ENCODE data around the gene CNOT6.

The CNOT6 gene

DNA sequence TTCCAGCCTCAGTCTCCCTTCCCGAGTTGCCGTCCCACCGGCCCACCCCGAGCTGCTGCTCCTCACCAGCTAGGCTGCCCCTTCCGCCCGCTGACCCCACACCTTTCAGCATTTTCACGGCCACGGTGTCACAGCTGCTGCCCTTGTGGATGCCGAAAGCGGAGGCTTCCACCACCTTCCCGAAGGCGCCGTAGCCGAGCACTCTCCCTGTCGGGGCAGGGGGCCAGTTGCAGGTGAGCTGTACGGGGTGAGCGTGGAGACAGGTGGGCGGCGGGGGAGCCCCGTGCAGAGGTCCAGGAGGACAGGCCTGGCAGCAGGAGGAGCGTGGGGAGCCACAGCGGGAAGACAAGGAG lies 125.4 kb downstream of the CNOT6 start:
- no peak for DNase-seq (ENCODE audit: low read depth, low spot score)

DNA sequence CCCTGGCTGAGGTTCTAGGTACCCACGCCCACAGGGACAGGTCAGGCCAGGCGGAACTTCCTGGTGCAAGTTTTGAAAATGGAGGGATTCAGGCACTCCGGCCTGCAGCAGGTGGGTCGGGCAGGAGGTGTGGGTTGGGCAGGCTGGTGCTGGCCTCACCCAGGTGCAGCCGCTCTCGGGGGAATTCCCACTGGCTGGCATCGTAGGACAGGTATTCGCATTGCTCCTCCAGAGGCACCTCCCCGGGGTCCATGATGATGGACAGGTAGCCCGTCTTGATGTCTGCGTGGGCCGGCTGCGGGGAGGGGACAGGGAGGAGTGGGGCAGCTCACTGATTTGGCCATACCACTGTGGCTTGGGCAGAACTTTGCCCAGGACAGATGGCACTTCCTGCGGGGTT lies 125.8 kb downstream of the CNOT6 start:
- no peak for DNase-seq (ENCODE audit: low read depth, low spot score)

DNA sequence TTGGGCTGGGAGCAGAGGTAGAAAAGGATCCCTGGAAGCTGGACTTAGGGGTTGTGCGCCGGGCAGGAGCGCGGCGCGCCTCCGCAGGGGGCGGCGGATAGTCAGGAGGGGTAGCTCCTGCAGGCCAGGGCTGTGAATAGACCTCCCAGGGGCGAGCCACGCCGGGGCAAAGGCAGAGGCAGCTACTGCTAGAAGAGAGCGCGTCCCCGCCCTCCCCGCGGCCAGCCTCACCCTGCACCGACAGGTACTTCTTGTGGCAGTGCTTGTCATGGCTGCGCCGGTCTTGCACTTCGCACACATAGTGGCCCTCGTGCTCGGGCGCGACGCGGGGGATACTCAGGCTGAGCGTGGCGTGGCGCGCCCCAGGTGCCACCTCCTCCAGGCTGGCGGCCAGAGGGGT lies 127.1 kb downstream of the CNOT6 start:
- peak; percentile 31 for DNase-seq (ENCODE audit: low read depth, low spot score)

DNA sequence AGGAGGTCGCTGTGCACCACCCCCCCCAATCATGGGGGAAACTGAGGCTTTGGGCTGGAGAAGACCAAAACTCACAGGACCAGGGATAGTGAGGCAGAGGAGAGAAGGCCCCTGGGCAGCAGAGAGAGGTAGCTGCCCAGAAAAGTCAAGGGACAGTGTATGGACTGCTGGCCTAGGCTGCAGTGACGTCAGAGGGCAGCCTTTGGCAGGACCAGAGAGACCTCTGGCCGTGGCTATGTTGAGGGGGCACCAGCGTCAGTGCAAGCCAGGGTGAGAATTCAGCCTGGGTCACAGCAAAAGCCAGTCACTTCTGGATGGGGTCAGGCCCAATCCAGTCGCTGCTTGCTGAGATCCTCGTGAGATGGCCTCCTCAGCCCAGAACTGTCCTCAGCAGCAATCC lies 128.7 kb downstream of the CNOT6 start:
- DNase-seq (ENCODE audit: low read depth, low spot score) = no peak

DNA sequence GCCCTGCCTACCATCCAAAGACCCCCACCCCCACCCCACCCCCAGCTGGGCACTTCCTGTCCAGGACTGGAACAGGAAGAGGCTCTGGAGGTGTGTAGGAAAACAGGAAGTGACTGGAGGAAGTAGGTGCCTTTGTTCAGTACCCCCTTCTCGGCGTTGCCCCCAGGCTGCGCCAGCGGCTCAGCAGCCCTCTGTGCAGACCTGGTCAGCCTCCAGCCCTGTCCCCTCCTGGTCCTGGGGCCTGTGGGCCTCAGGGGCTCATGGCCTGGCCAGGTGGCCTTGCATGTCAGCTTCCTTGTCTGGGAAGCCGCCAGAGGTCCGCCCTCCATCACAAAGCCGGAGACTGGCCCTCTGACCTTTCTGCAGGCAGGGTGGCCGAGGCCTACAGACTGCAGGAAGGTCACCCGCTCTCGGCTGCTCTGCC lies 129.2 kb downstream of the CNOT6 start:
- DNase-seq (ENCODE audit: low read depth, low spot score) = no peak

DNA sequence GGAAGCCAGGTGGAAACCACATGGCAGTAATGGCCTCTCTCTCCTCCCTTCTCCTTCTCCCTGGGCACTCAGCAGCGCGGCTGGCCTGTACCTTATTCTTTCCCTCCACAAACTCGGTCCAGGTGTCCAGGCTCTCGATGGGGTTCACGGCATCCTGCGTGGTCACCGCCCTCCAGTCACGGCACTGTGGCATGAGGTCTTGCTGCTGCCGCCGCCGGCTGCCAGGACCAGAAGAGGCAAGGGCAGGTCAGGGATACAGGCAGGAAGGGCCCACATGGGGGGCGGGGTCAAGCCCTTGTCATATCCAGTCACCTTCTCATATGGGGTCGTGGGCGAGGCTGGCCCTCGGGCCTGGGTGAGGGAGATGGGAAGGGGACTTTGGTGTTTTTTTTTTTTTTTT lies 129.7 kb downstream of the CNOT6 start:
- no peak for DNase-seq (ENCODE audit: low read depth, low spot score)

DNA sequence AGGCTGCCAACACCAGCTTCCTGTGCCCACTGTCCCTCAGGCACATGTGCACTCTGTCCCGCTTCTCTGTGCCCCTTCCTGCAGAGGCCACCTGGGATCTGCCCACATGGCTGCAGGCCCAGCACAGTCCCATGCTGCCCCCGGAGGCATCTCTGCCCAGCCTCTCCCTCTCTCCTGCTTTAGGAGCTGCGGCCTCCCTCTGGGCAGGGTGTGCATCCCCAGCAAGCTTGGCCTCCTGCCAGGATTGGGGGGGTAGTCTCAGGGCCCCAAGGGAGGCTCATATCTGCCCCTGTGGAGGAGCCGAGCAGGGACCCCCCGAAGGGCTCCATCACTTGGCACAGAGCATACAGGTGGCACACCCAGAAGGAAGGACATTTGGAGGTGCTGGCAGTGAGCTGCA lies 130.4 kb downstream of the CNOT6 start:
- no peak for DNase-seq (ENCODE audit: low read depth, low spot score)

DNA sequence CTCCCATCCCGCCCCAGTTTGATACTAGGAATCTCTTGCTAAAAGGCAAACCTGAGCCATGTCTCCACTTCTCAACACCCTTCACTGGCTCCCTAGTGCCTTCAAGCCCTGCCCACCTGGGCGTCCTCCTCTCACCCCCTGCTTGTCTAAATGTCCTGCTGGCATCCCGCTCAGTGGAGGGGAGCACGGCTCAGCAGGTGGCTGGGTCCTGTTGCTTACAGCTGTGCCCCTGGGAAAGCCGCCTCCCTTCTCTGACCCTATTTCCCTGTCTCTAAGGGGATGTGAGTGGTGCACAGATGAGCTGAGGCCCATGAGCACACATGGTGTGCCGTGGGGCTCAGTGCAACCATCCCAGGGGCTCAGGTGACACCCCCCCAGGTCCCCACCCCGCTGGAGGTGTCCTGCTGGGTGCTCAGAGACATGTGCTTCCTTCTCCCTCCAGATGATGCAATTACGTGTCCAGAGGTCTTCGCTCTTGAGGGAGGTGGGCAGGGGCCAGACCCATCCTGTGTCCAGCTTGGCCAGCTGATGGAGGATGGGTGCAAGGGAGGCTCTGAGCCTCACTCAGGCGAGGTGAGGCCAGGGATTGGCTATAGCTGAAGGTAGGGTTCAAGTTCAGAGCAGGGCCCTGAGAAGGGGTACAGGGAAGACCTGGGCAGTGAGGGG lies 131.1 kb downstream of the CNOT6 start:
- no peak for DNase-seq (ENCODE audit: low read depth, low spot score)

DNA sequence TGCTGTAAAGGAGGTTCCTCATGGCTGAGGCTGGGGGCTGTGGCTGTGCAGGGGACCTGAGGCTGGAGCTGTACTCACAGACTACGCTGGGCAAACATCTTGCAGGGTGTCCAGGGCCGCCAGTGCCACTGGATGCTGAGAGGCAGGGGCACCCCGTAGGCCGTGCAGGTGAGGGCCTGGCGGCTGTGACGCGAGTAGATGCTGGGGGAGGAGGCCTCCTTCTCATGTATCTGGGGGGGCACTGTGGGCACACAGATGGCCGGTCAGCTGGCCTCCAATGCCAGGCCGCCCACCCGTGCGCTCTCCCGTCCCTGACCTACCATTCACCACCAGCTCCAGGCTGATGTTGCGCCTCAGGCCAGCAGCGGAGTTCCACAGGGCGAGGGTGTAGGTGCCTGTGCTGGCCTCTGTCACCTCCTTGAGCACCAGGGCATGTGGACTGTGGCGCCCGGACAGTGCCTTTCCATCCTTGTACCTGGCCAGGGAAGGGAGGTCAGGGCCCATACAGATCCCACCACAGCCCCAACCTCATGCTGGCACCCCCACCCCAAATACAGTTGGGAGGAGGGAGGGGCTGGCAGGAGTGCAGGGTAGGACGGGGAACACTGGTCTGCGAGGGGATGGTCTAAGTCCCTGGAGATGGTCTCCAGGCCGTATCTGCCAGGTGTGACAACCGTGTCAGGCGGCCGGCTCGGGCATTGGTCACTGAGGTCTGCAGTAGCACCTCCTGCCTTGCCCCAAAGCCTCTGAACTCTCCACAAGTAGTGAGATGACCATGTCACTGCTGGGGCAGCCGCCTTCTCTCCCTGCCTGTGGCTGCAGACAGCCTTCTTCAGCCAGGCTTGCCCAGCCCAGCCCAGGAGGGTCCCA lies 131.8 kb downstream of the CNOT6 start:
- no peak for DNase-seq (ENCODE audit: low read depth, low spot score)

DNA sequence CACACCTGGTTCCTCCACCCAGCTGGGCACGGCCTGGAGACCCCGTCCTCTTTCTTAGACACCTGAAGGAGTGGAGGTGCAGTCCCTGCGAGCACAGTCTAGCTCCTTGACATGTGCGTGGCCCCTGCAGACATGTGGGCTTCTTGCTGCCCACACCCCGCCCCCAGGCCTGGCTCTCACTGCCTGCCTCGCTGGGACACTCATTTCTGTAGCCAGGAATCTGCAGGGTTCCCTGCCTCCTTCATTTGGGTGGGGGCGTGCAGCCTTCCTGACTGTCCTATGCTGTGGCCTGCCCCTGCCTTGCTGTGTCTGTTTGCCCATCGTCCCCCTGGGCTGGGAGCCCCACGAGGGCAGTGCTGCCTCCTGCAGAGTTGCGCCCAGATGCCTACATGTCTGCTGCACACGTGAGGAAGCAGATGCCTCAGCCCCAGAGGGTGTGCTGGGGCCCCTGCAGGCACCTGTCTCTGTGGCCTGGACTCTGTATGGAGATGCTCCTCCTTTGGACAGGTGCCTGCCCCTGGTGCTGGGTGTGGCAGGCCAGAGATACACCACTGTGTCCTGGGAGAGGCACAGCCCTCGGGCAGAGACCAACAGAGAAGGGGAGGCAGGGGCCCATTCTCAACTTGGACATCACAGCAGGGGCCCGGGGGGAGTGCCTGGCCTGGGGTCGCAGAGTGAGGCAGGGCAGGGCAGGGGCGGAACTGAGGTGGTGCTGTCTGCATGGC lies 132.6 kb downstream of the CNOT6 start:
- no peak for DNase-seq (ENCODE audit: low read depth, low spot score)

DNA sequence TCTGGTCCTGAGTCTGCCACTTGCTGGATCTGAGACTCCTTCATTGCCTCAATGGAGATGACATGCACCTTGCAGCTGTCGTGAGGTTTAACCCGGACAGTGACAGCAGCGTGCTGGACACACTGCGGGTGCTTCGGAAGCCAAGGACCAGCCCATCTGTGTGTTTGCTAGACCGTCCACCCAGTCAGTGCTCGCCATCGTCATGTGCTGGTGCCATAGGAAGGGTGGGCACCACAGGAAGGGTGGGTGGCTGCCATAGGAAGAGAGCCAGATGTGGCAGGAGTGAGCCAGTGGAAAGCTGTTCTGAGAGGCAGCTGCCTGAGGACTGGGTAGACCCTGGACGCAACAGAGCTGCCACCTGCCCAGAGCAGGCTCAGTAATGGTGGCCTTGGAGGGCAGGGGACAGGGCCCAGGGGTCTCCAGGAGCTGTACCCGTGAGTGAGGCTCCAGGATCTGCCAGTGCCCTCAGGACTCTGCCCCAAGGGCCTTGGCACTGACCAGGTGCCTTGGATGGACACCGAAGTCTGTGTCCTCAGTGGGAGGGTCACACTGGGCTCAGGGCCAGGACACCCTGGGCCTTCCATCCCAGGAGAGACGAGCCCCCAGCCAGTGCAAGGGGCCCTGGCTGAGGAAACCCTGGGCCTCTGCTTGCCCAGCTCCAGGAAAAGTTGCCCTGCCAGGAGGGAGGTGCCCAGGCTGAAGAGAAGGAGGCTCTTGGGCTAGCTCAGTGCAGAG lies 133.4 kb downstream of the CNOT6 start:
- no peak for DNase-seq (ENCODE audit: low read depth, low spot score)
